IgD-negative memory B cell (primary cell): ENCODE data around the gene NETO2. TPM values are rescaled to one million over a fixed set of nuclear protein-coding genes. Genes with fewer than 3 reads are reported as not detected.

Experiments used
- H3K27ac Mint-ChIP-seq, 3 donors: one replicate each; pipeline ENCODE4 v1.8.0; 2020 to 2022; ENCODE audit warnings: mild to moderate bottlenecking in 3 of 3, mixed read lengths in 3 of 3, moderate library complexity in 1 of 3
- H3K27me3 Mint-ChIP-seq: one replicate; pipeline ENCODE4 v1.8.0; 2021; ENCODE audit warnings: mixed read lengths
- H3K36me3 Mint-ChIP-seq: one replicate; pipeline ENCODE4 v1.8.0; 2020; ENCODE audit warnings: mild to moderate bottlenecking, mixed read lengths
- H3K4me1 Mint-ChIP-seq, 3 donors: one replicate each; pipeline ENCODE4 v1.8.0; 2020 to 2022; ENCODE audit warnings: mixed read lengths in 3 of 3, mild to moderate bottlenecking in 1 of 3
- H3K4me3 Mint-ChIP-seq, 4 donors: one replicate each; pipeline ENCODE4 v1.8.0; 2020 to 2022; ENCODE audit warnings: mild to moderate bottlenecking in 4 of 4, mixed read lengths in 4 of 4, moderate library complexity in 3 of 4
- H3K9me3 Mint-ChIP-seq, 3 donors: one replicate each; pipeline ENCODE4 v1.8.0; 2020 to 2021; ENCODE audit warnings: mixed read lengths in 3 of 3, mild to moderate bottlenecking in 1 of 3
- polyA plus RNA-seq: library from polyadenylated mRNA; unstranded; fragments of 300-500 nt; fragmentation: Illumina TruSeq; gene quantifications from one replicate; pipeline ENCODE4 v1.2.3, GENCODE V29; 2021

NETO2 gene
- polyA plus RNA-seq, 1 donor from 2014 or later = 2.5 TPM

- Mint-ChIP-seq H3K4me3 (peak overlapping the region in 1 of 4 donors; percentile 60), H3K36me3 (no peaks in the 10 kb centered on the region), H3K4me1 (peaks cover 12 to 18% (median 13%) of the 10 kb centered on the region in 3 donors), H3K9me3 (no peaks in the 10 kb centered on the region), H3K27me3 (peaks cover 2% of the 10 kb centered on the region), H3K27ac (peak overlapping the region in 1 of 3 donors; percentile 44)
These were observed 93.7 kb downstream of the NETO2 start for GRCh38 chr16:47049901-47050583.

- Mint-ChIP-seq H3K4me1 (peaks cover 14 to 25% (median 17%) of the 10 kb centered on the region in 3 donors), H3K36me3 (no peaks in the 10 kb centered on the region), H3K9me3 (no peaks in the 10 kb centered on the region), H3K27ac (peak overlapping the region in 1 of 3 donors; percentile 80), H3K27me3 (peaks cover 2% of the 10 kb centered on the region), H3K4me3 (peak overlapping the region in 2 of 4 donors; percentile 43 to 65)
These were observed 96.1 kb downstream of the NETO2 start for GRCh38 chr16:47047524-47048203.

DNA sequence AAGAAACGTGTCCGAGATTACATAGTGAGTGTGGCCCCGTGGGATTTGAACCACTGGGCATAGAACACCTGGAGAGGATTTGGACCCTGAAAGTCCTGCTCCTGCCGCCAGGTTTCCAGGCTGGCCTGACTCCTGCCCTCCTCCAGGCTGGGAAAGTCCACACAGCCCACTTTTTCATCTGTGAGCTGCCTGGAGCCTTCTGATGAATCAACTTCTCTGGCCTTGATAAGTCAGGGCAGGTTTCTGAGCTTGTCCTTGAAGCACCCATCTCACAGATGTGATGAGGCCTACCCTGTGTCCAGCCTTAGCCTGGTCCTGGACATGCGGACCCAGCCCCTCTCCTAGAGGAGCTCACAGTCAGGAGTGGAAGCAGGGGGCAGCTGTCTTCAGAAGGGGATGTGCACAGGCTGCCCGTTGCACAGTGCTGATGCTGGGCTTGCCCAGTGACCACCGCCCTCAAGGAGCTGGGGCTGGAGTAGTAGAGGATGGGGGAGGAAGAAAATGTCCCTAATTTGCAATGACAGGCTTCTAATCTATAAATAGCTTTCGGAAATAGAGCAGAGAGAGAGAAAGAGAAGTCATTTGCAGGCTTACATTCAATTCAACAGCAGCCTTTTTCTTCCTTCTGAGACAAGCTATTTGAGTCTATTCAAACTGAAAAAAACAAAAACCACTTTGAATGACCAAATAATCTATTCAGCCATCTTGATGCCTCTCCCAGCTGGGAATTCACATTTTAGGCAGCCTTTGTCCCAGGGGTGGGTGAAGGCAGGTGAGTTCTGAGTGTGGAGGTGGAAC lies 96.8 kb downstream of the NETO2 start:
- Mint-ChIP-seq H3K4me3 (peak overlapping the region in 2 of 4 donors; percentile 39 to 43), H3K27ac (peak overlapping the region in 1 of 3 donors; percentile 67), H3K36me3 (no peaks in the 10 kb centered on the region)

DNA sequence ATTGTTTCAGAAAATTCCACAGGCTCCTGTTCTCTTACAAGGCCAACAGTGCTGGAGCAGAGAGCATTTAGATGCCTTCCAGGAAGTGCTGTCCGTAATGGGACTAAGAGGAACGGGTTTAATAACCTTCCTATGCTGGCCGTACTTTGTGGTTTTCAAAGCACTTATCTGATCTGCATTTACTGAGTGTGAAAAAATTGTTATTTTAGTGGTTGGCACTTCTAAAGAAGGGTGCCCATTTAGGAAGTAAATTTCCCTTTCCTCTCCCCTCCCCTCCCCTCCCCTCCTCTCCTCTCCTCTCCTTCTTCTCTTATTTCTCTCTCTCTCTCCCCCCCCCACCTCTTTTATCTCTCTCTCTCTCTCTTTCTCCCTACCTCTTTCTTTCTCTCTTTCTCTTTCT lies 98.3 kb downstream of the NETO2 start:
- Mint-ChIP-seq H3K9me3 (no peaks in the 10 kb centered on the region), H3K4me1 (peaks cover 17 to 27% (median 19%) of the 10 kb centered on the region in 3 donors), H3K27ac (no peak overlapping the region), H3K4me3 (peak overlapping the region in 1 of 4 donors; percentile 63), H3K27me3 (peaks cover 3% of the 10 kb centered on the region), H3K36me3 (no peaks in the 10 kb centered on the region)

More for the DNA sequence above, 96.8 kb downstream of the NETO2 start:
- H3K9me3 Mint-ChIP-seq = no peaks in the 10 kb centered on the region
- peaks cover 2% of the 10 kb centered on the region for H3K27me3 Mint-ChIP-seq
- peaks cover 17 to 27% (median 19%) of the 10 kb centered on the region in 3 donors for H3K4me1 Mint-ChIP-seq

GRCh38 chr16:47045023-47045422 lies 98.7 kb downstream of the NETO2 start:
- Mint-ChIP-seq H3K4me3 (peak overlapping the region in 1 of 4 donors; percentile 5), H3K4me1 (peaks cover 17 to 27% (median 21%) of the 10 kb centered on the region in 3 donors), H3K27me3 (peaks cover 3% of the 10 kb centered on the region), H3K9me3 (no peaks in the 10 kb centered on the region), H3K27ac (no peak overlapping the region), H3K36me3 (no peaks in the 10 kb centered on the region)

DNA sequence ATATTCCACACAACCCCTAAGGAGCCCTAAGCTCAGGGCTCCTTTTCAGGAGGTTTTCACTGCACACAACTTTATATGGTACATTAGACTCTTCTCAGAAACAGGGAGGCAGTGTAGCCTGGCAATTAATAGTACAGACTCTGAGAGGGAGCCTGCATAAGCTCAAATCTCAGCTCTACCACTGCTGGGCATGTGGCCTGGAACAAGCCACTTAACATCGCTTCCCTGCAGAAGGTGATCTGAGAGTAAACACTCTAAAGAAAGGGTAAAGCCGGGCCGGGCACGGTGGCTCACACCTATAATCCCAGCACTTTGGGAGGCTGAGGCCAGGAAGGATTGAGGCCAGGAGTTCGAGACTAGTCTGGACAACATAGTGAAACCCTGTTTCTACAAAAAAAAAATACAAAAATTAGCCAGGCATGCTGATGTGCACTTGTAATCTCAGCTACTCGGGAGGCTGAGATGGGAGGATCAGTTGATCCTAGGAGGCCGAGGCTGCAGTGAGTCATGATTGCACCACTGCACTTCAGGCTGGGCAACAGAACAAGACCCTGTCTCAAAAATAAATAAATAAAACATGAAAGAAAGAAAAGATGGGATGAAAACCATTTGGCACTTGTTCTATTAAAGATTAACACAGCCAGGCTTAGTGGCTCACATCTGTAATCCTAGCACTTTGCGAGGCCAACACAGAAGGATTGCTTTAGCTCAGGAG lies 99.6 kb downstream of the NETO2 start:
- H3K4me3 Mint-ChIP-seq = no peak overlapping the region
- peaks cover 3% of the 10 kb centered on the region for H3K27me3 Mint-ChIP-seq
- H3K4me1 Mint-ChIP-seq = peaks cover 17 to 27% (median 21%) of the 10 kb centered on the region in 3 donors
- H3K27ac Mint-ChIP-seq = no peak overlapping the region
- no peaks in the 10 kb centered on the region for H3K36me3 Mint-ChIP-seq
- H3K9me3 Mint-ChIP-seq = no peaks in the 10 kb centered on the region

DNA sequence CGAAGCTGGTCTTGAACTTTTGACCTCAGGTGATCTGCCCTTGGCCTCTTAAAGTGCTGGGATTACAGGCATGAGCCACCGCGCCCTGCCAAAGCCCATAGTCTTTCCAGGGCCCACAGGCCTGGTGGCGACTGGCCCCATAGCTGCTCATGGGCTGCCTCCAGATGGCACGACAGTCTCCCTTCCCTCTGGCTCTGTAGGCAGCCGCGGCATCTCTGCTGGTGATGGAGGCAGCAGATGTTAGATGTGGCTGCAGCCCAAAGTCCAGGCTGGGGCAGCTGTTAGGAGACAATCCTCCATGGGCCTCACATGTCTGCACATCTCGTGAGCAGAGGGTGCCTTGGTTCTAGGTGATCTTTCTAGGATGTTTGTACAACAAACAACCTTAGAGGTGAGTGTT lies 100.5 kb downstream of the NETO2 start:
- Mint-ChIP-seq H3K27ac (no peak overlapping the region), H3K9me3 (no peaks in the 10 kb centered on the region), H3K36me3 (no peaks in the 10 kb centered on the region), H3K27me3 (peaks cover 3% of the 10 kb centered on the region), H3K4me3 (no peak overlapping the region), H3K4me1 (peaks cover 17 to 26% (median 22%) of the 10 kb centered on the region in 3 donors)

DNA sequence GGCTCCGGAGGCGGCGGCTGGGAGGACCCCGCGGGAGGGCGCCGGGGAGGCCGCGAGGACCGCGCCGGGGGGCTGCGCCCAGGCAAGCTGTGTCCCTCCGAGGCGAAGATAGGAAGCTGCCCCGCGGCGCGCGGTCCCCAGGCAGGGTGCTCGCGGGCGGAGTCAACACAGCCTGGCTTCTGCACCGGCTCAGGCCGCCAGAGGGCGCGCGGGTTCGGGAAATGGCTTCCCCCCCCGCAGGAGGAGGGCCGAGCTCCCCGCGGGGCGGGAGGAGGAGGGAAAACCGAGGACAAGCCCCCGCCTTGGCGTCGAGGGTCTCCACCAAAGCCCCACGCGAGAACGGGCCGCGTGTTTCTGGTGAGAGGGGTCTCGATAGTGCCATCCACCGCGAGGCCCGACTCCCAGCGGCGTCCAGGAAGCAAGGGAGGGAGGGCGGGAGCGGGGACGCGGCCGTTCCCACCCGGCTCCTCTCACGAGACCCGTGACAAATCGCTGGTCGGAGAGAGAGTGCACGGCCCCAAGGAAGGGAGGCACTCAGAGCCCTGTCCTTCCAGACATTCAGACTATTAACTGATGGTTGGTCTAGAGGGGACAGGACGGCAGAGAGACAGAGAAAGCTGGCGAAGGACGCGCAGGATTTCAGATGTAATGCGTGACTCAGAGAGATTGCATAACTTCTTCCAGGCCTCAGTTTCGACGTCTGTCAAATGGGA lies 105.8 kb downstream of the NETO2 start:
- Mint-ChIP-seq H3K27ac (no peak overlapping the region), H3K36me3 (no peaks in the 10 kb centered on the region), H3K4me3 (peak overlapping the region; percentile 82 to 91 (median 84)), H3K27me3 (peaks cover 2% of the 10 kb centered on the region), H3K9me3 (no peaks in the 10 kb centered on the region), H3K4me1 (peaks cover 7 to 10% (median 9%) of the 10 kb centered on the region in 3 donors)

- no peaks in the 10 kb centered on the region for H3K9me3 Mint-ChIP-seq
- peak overlapping the region; percentile 82 to 91 (median 84) for H3K4me3 Mint-ChIP-seq
- peaks cover 4 to 8% (median 5%) of the 10 kb centered on the region in 3 donors for H3K4me1 Mint-ChIP-seq
- H3K36me3 Mint-ChIP-seq = no peaks in the 10 kb centered on the region
- no peak overlapping the region for H3K27ac Mint-ChIP-seq
- H3K27me3 Mint-ChIP-seq = peaks cover 2% of the 10 kb centered on the region
These were observed 106.4 kb downstream of the NETO2 start for GRCh38 chr16:47037396-47037745.

GRCh38 chr16:47036201-47036600 lies 107.5 kb downstream of the NETO2 start:
- H3K27ac Mint-ChIP-seq = no peak overlapping the region
- H3K4me3 Mint-ChIP-seq = peak overlapping the region; percentile 42 to 90 (median 74)
- no peaks in the 10 kb centered on the region for H3K36me3 Mint-ChIP-seq
- H3K9me3 Mint-ChIP-seq = no peaks in the 10 kb centered on the region
- H3K4me1 Mint-ChIP-seq = peaks cover 4 to 8% (median 5%) of the 10 kb centered on the region in 3 donors
- peaks cover 2% of the 10 kb centered on the region for H3K27me3 Mint-ChIP-seq

DNA sequence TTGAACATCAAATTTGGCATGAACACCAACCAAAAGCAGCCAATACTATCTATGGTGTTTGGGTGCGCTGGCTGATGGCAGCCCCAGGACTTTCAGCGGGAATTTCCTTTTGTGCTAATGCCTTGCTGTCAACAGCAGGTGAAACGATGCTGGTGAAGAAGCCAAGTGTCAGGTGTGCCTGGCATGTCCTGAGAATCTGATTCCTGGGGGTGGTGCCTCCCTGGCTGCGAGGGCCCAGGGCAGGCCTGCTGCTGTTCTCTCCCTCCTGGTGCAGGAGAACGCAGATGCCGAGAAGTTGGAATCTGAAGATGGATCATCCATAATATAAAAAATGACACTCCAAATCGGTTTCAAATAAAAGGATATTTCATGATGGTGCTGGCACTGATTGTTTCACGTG lies 108.3 kb downstream of the NETO2 start:
- peaks cover under 1% of the 10 kb centered on the region for H3K27me3 Mint-ChIP-seq
- peak overlapping the region in 1 of 4 donors; percentile 84 for H3K4me3 Mint-ChIP-seq
- no peak overlapping the region for H3K27ac Mint-ChIP-seq
- no peaks in the 10 kb centered on the region for H3K9me3 Mint-ChIP-seq
- H3K4me1 Mint-ChIP-seq = peaks cover 4 to 8% (median 5%) of the 10 kb centered on the region in 3 donors
- H3K36me3 Mint-ChIP-seq = no peaks in the 10 kb centered on the region

DNA sequence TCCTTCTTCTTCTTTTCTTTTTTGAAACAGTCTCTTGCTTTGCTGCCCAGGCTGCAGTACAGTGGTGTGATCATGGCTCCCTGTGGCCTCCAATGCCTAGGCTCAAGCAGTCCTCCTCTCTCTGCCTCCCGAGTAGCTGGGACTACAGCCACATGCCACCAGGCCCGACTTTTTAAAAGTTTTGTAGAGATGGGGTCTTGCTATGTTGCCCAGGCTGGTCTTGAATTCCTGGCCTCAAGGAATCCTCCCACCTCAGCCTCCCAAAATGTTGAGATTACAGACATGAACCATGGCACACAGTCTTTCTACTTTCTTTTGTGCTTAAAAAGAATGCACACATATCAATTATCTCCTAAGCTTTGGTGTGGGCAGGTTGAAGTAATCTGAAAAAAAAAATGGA lies 109.3 kb downstream of the NETO2 start:
- Mint-ChIP-seq H3K4me3 (no peak overlapping the region), H3K27me3 (no peaks in the 10 kb centered on the region), H3K9me3 (no peaks in the 10 kb centered on the region), H3K4me1 (peaks cover 4 to 5% (median 5%) of the 10 kb centered on the region in 3 donors), H3K27ac (no peak overlapping the region), H3K36me3 (no peaks in the 10 kb centered on the region)

DNA sequence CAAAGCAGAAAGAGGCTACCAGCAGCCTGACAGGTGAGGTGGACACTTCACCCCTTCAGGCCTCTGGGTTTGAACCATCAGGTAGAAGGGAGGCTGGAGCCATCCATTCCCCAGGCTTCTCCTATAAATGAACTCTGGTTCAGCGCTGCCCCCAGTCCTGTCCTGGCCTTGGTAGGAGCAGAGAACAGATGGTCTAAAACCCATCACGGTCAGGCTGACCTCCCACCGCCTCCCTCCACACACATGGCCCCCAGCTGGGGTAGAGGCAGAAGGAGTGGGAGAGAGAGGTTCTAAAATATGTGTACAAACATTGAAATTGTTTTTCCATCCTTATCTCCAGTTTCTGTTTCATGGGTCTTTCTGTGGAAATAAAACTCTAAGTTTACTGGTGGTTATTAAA lies 110.6 kb downstream of the NETO2 start:
- peaks cover 3 to 5% (median 3%) of the 10 kb centered on the region in 3 donors for H3K4me1 Mint-ChIP-seq
- no peak overlapping the region for H3K4me3 Mint-ChIP-seq
- no peaks in the 10 kb centered on the region for H3K36me3 Mint-ChIP-seq
- H3K27me3 Mint-ChIP-seq = no peaks in the 10 kb centered on the region
- no peak overlapping the region for H3K27ac Mint-ChIP-seq
- H3K9me3 Mint-ChIP-seq = no peaks in the 10 kb centered on the region

DNA sequence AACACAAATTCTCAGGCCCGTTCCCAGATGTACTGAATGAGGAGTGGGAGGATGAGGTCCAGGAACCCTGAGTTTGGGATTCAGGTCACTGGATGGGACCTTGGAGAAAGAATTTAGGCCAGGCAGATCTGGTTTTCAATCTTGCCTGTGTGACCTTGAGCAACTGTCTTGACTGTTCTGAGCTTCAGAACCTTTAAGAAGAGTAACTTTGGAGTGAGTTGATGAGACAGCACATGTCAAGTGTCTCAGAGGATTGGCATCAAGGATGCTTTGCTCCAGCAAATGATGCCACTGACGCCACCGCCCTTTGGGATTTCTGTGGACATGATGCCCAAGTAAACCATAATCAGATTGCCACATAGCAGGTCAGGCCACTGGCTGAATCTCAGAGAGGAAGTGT lies 114.0 kb downstream of the NETO2 start:
- Mint-ChIP-seq H3K27me3 (no peaks in the 10 kb centered on the region), H3K36me3 (no peaks in the 10 kb centered on the region), H3K4me1 (peaks cover 0 to 3% (median 0%) of the 10 kb centered on the region in 3 donors), H3K4me3 (no peak overlapping the region), H3K27ac (no peak overlapping the region), H3K9me3 (no peaks in the 10 kb centered on the region)
